ENCODE measurements around the gene C2CD5.

DNA sequence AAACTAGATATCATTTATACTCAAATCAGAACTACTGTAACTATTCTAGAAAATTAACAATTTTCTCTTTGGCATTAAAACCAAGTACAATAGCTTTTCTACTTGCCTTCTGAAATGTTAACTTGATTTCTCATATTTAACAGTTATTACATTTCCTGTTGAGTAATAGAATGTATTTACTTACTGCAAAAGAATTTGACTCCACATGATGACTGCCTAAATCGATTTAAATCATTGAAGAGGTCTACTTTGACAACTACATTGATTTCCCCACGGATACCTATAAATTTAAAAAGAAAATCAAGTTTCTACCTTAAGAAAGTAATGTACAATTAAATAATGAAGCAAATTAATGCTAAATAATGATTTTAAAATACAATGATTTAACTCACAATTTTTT lies 18.9 kb downstream of the C2CD5 start:
- TF ChIP-seq, protein P1, sequence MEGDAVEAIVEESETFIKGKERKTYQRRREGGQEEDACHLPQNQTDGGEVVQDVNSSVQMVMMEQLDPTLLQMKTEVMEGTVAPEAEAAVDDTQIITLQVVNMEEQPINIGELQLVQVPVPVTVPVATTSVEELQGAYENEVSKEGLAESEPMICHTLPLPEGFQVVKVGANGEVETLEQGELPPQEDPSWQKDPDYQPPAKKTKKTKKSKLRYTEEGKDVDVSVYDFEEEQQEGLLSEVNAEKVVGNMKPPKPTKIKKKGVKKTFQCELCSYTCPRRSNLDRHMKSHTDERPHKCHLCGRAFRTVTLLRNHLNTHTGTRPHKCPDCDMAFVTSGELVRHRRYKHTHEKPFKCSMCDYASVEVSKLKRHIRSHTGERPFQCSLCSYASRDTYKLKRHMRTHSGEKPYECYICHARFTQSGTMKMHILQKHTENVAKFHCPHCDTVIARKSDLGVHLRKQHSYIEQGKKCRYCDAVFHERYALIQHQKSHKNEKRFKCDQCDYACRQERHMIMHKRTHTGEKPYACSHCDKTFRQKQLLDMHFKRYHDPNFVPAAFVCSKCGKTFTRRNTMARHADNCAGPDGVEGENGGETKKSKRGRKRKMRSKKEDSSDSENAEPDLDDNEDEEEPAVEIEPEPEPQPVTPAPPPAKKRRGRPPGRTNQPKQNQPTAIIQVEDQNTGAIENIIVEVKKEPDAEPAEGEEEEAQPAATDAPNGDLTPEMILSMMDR (IDR thresholded peaks at IDR 0.05; ENCODE audit: borderline replicate concordance, extremely low read depth, low read length, poor library complexity, severe bottlenecking): no peak
- no peak for TF ChIP-seq EZH2 (IDR thresholded peaks at IDR 0.05; ENCODE audit: borderline replicate concordance, low read depth, low read length, severe bottlenecking)

All from DND-41 (cell line).